Activated T-helper 2 cell treated with anti-CD3 and anti-CD28 coated beads, Interferon-gamma antibody, Interleukin-2, Interleukin-4, amounts not matched to agents 10 μg/mL and 5 μg/mL and 100 μg/mL, durations not matched to agents 14 hours and 24 hours and 36 hours (primary cell): ENCODE data around the gene GNAT1. TPM values are rescaled to one million over a fixed set of nuclear protein-coding genes. Genes with fewer than 3 reads are reported as not detected.
"Not testable (repeated sequence)": the region's sequence is repeated elsewhere in the genome, so short reads cannot be mapped to it uniquely, and the experiment has no call there.

Source experiments
- DNase-seq: peaks from one replicate; pipeline ENCODE4 v3.0.0; 2021; ENCODE audit warnings: low spot score
- H3K27ac Mint-ChIP-seq: one replicate; pipeline ENCODE4 v1.8.0; 2021; ENCODE audit warnings: mixed read lengths
- H3K27me3 Mint-ChIP-seq: one replicate; pipeline ENCODE4 v1.8.0; 2021; ENCODE audit warnings: low read depth, mixed read lengths
- H3K36me3 Mint-ChIP-seq: one replicate; pipeline ENCODE4 v1.8.0; 2021; ENCODE audit warnings: low read depth, mixed read lengths
- H3K4me1 Mint-ChIP-seq: one replicate; pipeline ENCODE4 v1.8.0; 2021; ENCODE audit warnings: low read depth, mixed read lengths
- H3K4me3 Mint-ChIP-seq: one replicate; pipeline ENCODE4 v1.8.0; 2021; ENCODE audit warnings: low read depth, mild to moderate bottlenecking, moderate library complexity, mixed read lengths
- H3K9me3 Mint-ChIP-seq: one replicate; pipeline ENCODE4 v1.8.0; 2021; ENCODE audit warnings: mixed read lengths
- intact Hi-C: fragments of 100-400 bp; cut with micrococcal nuclease; formaldehyde crosslinking; loops from one replicate; pipeline ENCODE4 v1.15.1; 2023
- total RNA-seq: library from RNA; stranded (reverse); gene quantifications from 2 replicates; pipeline ENCODE4 v1.2.3, GENCODE V29; 2022

GNAT1 gene
- total RNA-seq, 1 donor from 2014 or later: not detected

GRCh38 chr3:50203809-50204803 lies 12.7 kb downstream of the GNAT1 start:
- DNase-seq: no peak
- H3K27ac Mint-ChIP-seq: no peak overlapping the region
- no peaks in the 10 kb centered on the region for H3K9me3 Mint-ChIP-seq
- no peaks in the 10 kb centered on the region for H3K4me1 Mint-ChIP-seq
- intact Hi-C loops: no loop called here
- H3K4me3 Mint-ChIP-seq: no peak overlapping the region
- H3K27me3 Mint-ChIP-seq: peaks cover 42% of the 10 kb centered on the region
- H3K36me3 Mint-ChIP-seq: no peaks in the 10 kb centered on the region

GRCh38 chr3:50204804-50205412 lies 13.5 kb downstream of the GNAT1 start, which contains the start of gene SLC38A3:
Gene SLC38A3, plus strand, starts transcription at chr3:50205271. Its CDS starts 8,929 bp downstream, at chr3:50214200.
- H3K4me3 Mint-ChIP-seq: no peak within 1 kb of the TSS
- H3K27ac Mint-ChIP-seq: no peak within 1 kb of the TSS
- intact Hi-C loops: no loop called here
- H3K36me3 Mint-ChIP-seq: no peaks in the 10 kb centered on the region
- H3K9me3 Mint-ChIP-seq: no peaks in the 10 kb centered on the region
- no peaks in the 10 kb centered on the region for H3K4me1 Mint-ChIP-seq
- DNase-seq: no peak
- peaks cover 40% of the 10 kb centered on the region for H3K27me3 Mint-ChIP-seq

DNA sequence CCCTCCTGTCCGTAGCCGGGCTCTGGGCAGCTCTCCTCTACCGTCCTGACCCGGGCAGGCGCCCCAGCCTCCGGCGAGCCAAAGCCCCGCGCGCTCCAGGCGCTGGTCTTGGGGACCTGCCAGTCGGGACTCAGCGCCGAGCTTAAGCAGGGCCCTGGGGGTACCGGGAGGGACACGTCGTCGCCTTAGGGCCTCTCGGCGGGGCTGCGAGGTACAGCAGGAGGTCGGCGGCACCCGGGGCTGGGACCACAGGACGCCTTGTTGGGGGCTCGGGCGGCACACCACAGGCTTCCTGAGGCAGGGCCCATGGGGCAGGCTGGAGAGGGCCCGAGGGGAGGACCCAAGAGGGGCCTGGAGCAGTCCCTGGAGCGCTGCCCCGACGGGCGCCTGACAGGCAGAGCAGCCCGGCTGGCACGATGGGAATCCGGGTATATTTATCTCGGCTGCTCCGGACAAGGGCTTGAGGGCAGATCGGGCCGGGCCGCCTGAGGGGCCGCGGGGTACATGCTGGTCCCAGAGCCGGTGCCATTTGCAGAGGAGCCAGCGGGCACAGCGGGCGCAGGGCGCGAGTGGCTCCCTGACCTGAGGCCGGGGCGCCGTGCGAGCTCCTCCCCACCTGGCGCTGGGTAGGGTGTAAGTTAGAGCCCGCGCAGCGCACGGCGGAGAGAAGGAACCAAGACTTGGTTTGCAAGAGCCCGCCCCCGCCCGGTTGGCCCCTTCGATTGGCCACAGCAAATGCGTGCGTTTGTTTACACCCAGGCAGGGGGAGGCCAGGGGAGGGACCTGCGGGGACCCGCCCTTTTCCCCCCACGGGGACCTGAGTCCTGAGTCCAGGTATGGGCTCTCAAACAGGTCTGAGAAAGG lies 14.2 kb downstream of the GNAT1 start:
- no peaks in the 10 kb centered on the region for H3K4me1 Mint-ChIP-seq
- DNase-seq: no peak
- peaks cover 40% of the 10 kb centered on the region for H3K27me3 Mint-ChIP-seq
- no peak overlapping the region for H3K4me3 Mint-ChIP-seq
- no peaks in the 10 kb centered on the region for H3K36me3 Mint-ChIP-seq
- H3K27ac Mint-ChIP-seq: no peak overlapping the region
- intact Hi-C loops: no loop called here
- H3K9me3 Mint-ChIP-seq: no peaks in the 10 kb centered on the region

DNA sequence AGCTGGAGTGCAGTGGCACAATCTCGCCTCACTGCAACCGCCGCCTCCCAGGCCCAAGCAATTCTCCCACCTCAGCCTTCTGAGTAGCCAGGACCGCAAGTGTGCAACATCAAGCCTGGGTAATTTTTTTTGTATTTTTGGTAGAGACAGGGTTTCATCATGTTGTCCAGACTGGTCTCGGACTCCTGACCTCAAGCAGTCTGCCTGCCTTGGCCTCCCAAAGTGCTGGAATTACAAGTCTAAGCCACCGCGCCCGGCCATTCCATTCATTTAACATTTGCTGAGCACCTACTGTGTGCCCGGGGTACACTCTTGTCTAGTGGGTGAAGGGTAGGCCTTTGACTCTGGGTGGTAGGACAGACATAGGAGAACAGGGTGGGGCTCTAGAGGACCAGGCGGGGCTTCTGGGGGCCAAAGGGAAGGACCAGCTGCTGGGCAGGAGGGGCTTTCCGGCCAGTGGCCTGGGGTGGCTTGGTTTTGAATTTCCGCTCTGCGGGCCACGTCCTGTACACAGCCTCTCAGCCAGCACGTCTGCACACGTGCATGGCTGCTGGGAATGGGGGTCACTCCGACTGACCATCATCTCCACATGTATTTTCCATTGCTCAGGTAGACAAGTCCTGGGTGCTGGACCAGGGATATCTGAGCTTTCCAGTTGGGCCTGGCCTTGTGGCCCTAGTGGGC lies 16.1 kb downstream of the GNAT1 start:
- Mint-ChIP-seq H3K9me3 (no peaks in the 10 kb centered on the region), H3K27me3 (peaks cover 36% of the 10 kb centered on the region), H3K27ac (no peak overlapping the region), H3K4me1 (no peaks in the 10 kb centered on the region), H3K4me3 (no peak overlapping the region), H3K36me3 (no peaks in the 10 kb centered on the region)
- DNase-seq: no peak
- intact Hi-C loops: no loop called here

GRCh38 chr3:50208677-50209344 lies 17.4 kb downstream of the GNAT1 start:
- no peak overlapping the region for H3K27ac Mint-ChIP-seq
- H3K4me1 Mint-ChIP-seq: no peaks in the 10 kb centered on the region
- no peaks in the 10 kb centered on the region for H3K36me3 Mint-ChIP-seq
- no peak overlapping the region for H3K4me3 Mint-ChIP-seq
- H3K9me3 Mint-ChIP-seq: no peaks in the 10 kb centered on the region
- intact Hi-C loops: no loop called here
- DNase-seq: no peak
- peaks cover 25% of the 10 kb centered on the region for H3K27me3 Mint-ChIP-seq

GRCh38 chr3:50210176-50210509 lies 18.7 kb downstream of the GNAT1 start:
- no peak for DNase-seq
- Mint-ChIP-seq H3K36me3 (no peaks in the 10 kb centered on the region), H3K27ac (no peak overlapping the region), H3K4me1 (no peaks in the 10 kb centered on the region), H3K4me3 (no peak overlapping the region), H3K27me3 (peaks cover 21% of the 10 kb centered on the region), H3K9me3 (no peaks in the 10 kb centered on the region)
- intact Hi-C loops: no loop called here

GRCh38 chr3:50210510-50211367 lies 19.3 kb downstream of the GNAT1 start:
- intact Hi-C loops: no loop called here
- H3K9me3 Mint-ChIP-seq: no peaks in the 10 kb centered on the region
- no peak for DNase-seq
- H3K27ac Mint-ChIP-seq: no peak overlapping the region
- H3K4me3 Mint-ChIP-seq: no peak overlapping the region
- H3K36me3 Mint-ChIP-seq: no peaks in the 10 kb centered on the region
- H3K4me1 Mint-ChIP-seq: no peaks in the 10 kb centered on the region
- H3K27me3 Mint-ChIP-seq: peaks cover 21% of the 10 kb centered on the region

- peaks cover 17% of the 10 kb centered on the region for H3K27me3 Mint-ChIP-seq
- H3K27ac Mint-ChIP-seq, H3K4me3 Mint-ChIP-seq, H3K36me3 Mint-ChIP-seq, intact Hi-C loops, DNase-seq, H3K9me3 Mint-ChIP-seq, H3K4me1 Mint-ChIP-seq: not testable (repeated sequence)
Measured at GRCh38 chr3:50211368-50211717, 19.9 kb downstream of the GNAT1 start.

- Mint-ChIP-seq H3K36me3 (no peaks in the 10 kb centered on the region), H3K27me3 (peaks cover 11% of the 10 kb centered on the region), H3K9me3 (no peaks in the 10 kb centered on the region), H3K27ac (no peak overlapping the region), H3K4me3 (no peak overlapping the region), H3K4me1 (no peaks in the 10 kb centered on the region)
- intact Hi-C loops: no loop called here
- DNase-seq: no peak
Measured at GRCh38 chr3:50211930-50212329, 20.5 kb downstream of the GNAT1 start.

GRCh38 chr3:50212502-50212901 lies 21.1 kb downstream of the GNAT1 start:
- Mint-ChIP-seq H3K4me3 (no peak overlapping the region), H3K4me1 (no peaks in the 10 kb centered on the region), H3K36me3 (no peaks in the 10 kb centered on the region), H3K27me3 (peaks cover 6% of the 10 kb centered on the region), H3K9me3 (no peaks in the 10 kb centered on the region), H3K27ac (no peak overlapping the region)
- intact Hi-C loops: no loop called here
- DNase-seq: no peak

DNA sequence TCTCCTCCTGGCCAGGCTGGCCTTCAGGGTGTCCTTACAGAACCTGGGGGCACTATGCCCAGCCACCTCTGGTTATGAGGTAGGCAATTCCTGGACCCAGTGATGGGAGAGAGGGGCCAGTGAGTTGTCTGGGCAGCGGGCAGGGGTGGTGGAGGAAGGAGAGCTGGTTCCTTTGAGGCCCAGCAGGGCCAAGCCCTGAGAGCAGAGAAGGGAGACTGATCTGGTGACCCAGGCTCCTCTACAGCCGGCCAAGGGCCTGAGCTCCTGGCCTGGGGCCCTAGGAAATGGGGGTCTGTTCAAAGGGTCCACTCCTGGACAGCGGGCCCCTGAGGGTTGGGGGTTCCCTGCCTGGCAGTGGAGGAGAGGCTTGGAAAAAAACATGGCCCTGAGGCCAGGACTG lies 21.6 kb downstream of the GNAT1 start:
- Mint-ChIP-seq H3K9me3 (no peaks in the 10 kb centered on the region), H3K27me3 (peaks cover 4% of the 10 kb centered on the region), H3K36me3 (no peaks in the 10 kb centered on the region), H3K4me3 (no peak overlapping the region), H3K4me1 (no peaks in the 10 kb centered on the region), H3K27ac (no peak overlapping the region)
- intact Hi-C loops: no loop called here
- DNase-seq: no peak
